ENCODE results near the gene ARG1.
A peak's percentile ranks its signal among the peaks of the same experiment; 100 is the strongest.
"Not testable (repeated sequence)": the region's sequence is repeated elsewhere in the genome, so short reads cannot be mapped to it uniquely, and the experiment has no call there.

The ARG1 gene

GRCh38 chr6:131572686-131573415 lies at the start of gene ARG1:
Gene ARG1 (plus strand): TSS chr6:131573226. CDS start chr6:131573283, 57 bp downstream.
- no peak for DNase-seq

DNA sequence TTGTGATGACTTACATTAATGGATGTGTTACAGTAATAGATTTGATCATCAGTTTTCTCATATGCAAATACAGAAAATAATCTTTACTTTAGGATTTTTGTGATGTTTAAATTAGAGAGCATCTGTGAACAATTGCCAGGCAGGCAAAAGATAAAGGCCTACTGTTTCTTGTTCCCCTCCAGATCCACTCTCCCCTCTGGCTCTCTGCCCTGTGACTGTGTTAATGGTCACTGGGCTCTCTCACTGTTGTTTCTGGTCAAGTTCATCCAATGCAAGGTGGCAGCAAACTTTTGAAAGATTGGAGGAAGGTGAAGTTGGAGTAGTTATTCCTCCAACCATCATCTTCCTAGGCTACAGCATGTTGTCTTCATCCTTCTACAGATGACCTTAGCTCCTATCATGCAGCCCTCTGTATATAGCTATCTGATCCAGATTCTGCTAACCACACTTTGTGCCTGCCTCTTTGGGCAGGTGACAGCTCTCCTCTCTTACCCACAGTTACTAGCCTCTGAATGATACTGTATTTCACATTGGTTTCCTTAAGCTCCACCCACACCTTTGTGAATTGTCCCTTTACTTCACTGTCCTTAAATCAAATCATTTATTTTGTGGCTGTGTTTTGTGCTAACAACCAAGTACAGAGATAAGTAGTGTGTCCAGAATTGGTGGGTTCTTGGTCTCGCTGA lies 48.9 kb upstream of the ARG1 start:
- no peak for DNase-seq

- peak; percentile 14 for DNase-seq
These were observed 48.2 kb upstream of the ARG1 start for GRCh38 chr6:131524695-131525336.

DNA sequence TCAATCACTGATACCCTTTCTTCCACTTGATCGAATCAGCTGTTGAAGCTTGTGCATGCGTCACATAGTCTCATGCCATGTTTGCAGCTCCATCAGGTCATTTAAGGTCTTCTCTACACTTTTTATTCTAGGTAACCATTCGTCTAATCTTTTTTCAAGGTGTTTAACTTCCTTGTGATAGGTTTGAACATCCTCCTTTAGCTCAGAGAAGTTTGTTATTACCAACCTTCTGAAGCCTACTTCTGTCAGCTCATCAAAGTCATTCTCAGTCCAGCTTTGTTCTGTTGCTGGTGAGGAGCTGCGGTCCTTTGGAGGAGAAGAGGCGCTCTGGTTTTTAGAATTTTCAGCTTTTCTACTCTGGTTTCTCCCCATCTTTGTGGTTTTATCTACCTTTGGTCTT lies 42.1 kb upstream of the ARG1 start:
- DNase-seq, result not testable (repeated sequence)

DNA sequence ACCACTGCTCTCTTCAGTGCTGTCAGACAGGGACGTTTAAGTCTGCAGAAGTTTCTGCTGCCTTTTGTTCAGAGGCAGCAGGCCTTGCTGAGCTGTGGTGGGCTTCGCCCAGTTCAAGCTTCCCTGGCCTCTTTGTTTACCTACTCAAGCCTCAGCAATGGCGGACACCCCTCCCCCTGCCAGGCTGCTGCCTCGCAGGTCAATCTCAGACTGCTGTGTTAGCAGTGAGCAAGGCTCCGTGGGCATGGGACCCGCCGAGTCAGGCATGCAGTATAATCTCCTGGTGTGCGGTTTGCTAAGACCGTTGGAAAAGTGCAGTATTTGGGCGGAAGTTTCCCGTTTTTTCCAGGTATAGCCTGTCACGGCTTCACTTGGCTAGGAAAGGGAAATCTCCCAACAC lies 41.3 kb upstream of the ARG1 start:
- DNase-seq, result not testable (repeated sequence)

GRCh38 chr6:131532580-131533039 lies 40.4 kb upstream of the ARG1 start:
- no peak for DNase-seq

DNA sequence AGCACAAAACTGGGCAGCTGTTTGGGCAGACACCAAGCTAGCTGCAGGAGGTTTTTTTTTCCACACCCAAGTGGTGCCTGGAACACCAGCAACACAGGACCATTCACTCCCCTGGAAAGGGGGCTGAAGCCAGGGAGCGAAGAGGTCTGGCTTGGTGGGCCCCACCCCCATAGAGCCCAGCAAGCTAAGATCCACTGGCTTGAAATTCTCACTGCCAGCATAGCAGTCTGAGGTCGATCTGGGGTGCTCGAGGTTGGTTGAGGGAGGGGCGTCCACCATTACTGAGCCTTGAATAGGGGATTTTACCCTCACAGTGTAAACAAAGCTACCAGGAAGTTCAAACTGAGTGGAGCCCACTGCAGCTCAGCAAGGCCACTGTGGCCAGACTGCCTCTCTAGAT lies 34.4 kb upstream of the ARG1 start:
- not testable (repeated sequence) for DNase-seq

GRCh38 chr6:131545317-131545716 lies 27.7 kb upstream of the ARG1 start:
- DNase-seq, result no peak

GRCh38 chr6:131547488-131547887 lies 25.5 kb upstream of the ARG1 start:
- DNase-seq, result no peak

DNA sequence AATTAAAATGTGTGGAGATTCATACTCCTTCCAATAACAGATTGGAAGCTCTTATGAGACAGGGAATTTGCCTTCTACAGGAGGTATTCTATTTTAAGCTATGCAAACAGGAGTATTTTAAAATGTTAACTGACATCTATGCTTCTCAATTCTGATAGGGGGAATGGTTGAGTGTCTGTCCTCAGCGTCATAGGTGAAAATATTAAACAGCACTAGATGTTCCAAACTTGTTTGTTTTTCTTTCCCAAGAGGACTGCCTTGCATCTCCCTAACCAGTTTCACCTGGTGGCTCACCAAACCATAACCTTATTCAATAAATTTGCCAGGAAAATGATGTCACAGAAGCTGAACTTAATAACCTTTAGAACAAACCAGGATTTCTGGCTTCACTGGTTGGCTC lies 24.6 kb upstream of the ARG1 start:
- no peak for DNase-seq

GRCh38 chr6:131549811-131550210 lies 23.2 kb upstream of the ARG1 start:
- DNase-seq, result no peak

DNA sequence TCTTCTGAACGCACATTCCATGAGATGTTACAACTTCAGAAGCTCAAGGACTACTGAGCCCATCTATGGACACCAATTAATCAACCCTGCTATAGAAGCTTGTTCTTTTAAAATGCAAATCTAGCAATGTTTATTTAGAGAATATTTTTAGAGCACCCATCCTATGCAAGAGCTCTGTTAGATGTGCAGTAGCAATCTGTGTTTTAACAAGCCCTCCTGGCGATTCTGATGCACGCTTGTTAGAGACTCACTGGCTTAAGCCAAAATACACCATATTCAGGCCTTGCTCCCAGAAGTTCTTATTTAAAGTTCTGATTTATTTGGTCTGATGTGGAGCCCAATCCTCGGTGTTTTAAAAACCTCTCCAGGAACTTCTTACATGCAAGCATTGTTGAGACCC lies 21.1 kb upstream of the ARG1 start:
- DNase-seq, result no peak

DNA sequence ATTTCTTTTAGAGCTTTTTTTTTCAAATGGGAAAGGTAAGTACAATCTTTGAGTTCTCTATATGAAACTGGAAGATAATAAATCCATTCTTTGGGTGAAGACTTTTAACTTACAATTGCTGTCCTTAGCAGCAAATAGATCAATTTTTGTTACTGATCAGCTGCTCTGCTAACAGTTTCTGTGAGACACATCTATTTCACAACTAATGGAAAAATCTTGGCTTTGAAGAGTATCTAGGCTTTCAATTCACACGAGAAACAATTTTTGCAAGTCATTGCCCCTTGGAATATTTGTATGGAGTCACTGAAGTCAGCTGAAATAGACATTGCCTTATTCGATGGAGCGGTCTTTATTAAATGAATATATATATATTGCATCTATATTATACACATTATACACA lies 20.5 kb upstream of the ARG1 start:
- no peak for DNase-seq

- DNase-seq, result no peak
These were observed 17.0 kb upstream of the ARG1 start for GRCh38 chr6:131555992-131556391.

- no peak for DNase-seq
These were observed 14.1 kb upstream of the ARG1 start for GRCh38 chr6:131558922-131559321.

GRCh38 chr6:131561925-131562707 lies 10.9 kb upstream of the ARG1 start:
- DNase-seq, result no peak

GRCh38 chr6:131565056-131565455 lies 8.0 kb upstream of the ARG1 start:
- no peak for DNase-seq

DNA sequence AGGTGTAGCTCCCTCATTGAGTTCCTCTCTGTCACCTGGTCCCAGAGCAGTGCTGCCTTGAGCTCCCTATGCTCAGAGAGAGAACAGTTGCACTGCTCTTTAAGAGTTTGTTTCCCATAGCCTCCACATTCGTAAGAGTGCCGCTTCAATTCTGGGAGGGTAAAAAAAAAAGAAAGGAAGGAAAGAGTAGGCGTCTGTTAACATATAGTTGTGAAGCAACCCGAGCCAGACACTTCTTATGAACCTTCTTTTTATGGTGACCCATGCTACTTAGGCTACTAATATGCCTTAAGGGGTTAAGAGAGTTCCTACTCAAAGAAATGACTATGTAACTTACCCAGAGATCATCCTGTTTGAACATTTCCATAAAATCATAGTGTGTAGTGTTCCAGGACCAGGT lies 4.3 kb upstream of the ARG1 start:
- DNase-seq, result no peak

- no peak for DNase-seq
These were observed 1.1 kb downstream of the ARG1 start for GRCh38 chr6:131574133-131574532.

DNA sequence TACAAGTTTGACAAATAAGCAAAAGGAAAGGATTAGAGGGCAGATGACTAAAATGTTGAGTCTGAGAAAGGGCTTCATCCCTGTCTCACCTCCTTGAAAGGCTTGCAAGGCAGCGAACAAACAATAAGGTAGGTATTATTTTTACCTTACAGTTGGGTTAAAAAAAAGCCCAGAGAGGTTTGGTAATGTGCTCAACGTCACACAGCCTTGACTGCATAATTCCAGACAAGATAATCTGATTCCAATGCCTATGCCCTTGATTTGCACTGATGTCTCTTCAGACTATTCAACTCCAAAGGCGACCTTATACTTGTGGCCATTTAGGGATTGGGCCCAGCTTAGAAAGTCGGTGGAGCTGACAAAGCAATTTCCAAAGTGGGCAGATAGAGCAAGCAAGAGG lies 1.7 kb downstream of the ARG1 start:
- no peak for DNase-seq

- no peak for DNase-seq
These were observed 2.9 kb downstream of the ARG1 start for GRCh38 chr6:131575834-131576478.

- DNase-seq, result no peak
These were observed 8.5 kb downstream of the ARG1 start for GRCh38 chr6:131581523-131581922.

- no peak for DNase-seq
These were observed 13.5 kb downstream of the ARG1 start for GRCh38 chr6:131586543-131586942.
